GM21367 (cell line): Measurements from ENCODE around the gene AHCYL2.
"Not testable (repeated sequence)": the region's sequence is repeated elsewhere in the genome, so short reads cannot be mapped to it uniquely, and the experiment has no call there.

Source experiments
- ATAC-seq: cut with Tn5 transposase; IDR thresholded peaks from one replicate; pipeline ENCODE4 v1.9.1; 2021; ENCODE audit not compliant: unreplicated experiment

Gene AHCYL2

GRCh38 chr7:129347330-129347729 is 122.5 kb downstream of the AHCYL2 start:
- no peak for ATAC-seq

GRCh38 chr7:129348023-129348740 is 123.4 kb downstream of the AHCYL2 start:
- ATAC-seq, result no peak

GRCh38 chr7:129351320-129351719 is 126.5 kb downstream of the AHCYL2 start:
- no peak for ATAC-seq

- ATAC-seq, result not testable (repeated sequence)
Observed at GRCh38 chr7:129353104-129353503, 128.3 kb downstream of the AHCYL2 start.

GRCh38 chr7:129354428-129355157 is 129.8 kb downstream of the AHCYL2 start:
- ATAC-seq, result no peak

GRCh38 chr7:129356176-129356575 is 131.3 kb downstream of the AHCYL2 start:
- ATAC-seq, result no peak

- ATAC-seq, result no peak
Observed at GRCh38 chr7:129359176-129359575, 134.3 kb downstream of the AHCYL2 start.

- ATAC-seq, result no peak
Observed at GRCh38 chr7:129359638-129360037, 134.8 kb downstream of the AHCYL2 start.

- no peak for ATAC-seq
Observed at GRCh38 chr7:129361771-129362170, 136.9 kb downstream of the AHCYL2 start.

GRCh38 chr7:129362496-129362895 is 137.7 kb downstream of the AHCYL2 start:
- no peak for ATAC-seq

GRCh38 chr7:129367349-129367699 is 142.5 kb downstream of the AHCYL2 start:
- ATAC-seq, result no peak

- peak; percentile 56 for ATAC-seq
Observed at GRCh38 chr7:129367700-129368388, 143.0 kb downstream of the AHCYL2 start.

- ATAC-seq, result peak; percentile 30
Observed at GRCh38 chr7:129368389-129368986, 143.7 kb downstream of the AHCYL2 start.

GRCh38 chr7:129369447-129369846 is 144.6 kb downstream of the AHCYL2 start:
- ATAC-seq, result not testable (repeated sequence)

GRCh38 chr7:129370812-129371211 is 146.0 kb downstream of the AHCYL2 start:
- no peak for ATAC-seq

- ATAC-seq, result no peak
Observed at GRCh38 chr7:129371487-129371886, 146.7 kb downstream of the AHCYL2 start.

GRCh38 chr7:129373651-129374428 is 149.0 kb downstream of the AHCYL2 start:
- ATAC-seq, result no peak

GRCh38 chr7:129375141-129375938 is 150.5 kb downstream of the AHCYL2 start:
- ATAC-seq, result no peak

GRCh38 chr7:129376076-129376777 is 151.4 kb downstream of the AHCYL2 start:
- ATAC-seq, result no peak
